ENCODE measurements around the gene WASHC2A.
"Not testable (repeated sequence)": the region's sequence is repeated elsewhere in the genome, so short reads cannot be mapped to it uniquely, and the experiment has no call there.

- TF ChIP-seq CTCF, POLR2A (IDR thresholded peaks at IDR 0.05): not testable (repeated sequence)
These were observed 25.2 kb downstream of the WASHC2A start for GRCh38 chr10:50092928-50093327.
